Fibroblast of skin of abdomen (primary cell): ENCODE results near the gene UQCR11.

Experiments
- DNase-seq: peaks from one replicate; pipeline ENCODE4 v3.0.0-alpha.2; 2013

The UQCR11 gene

GRCh38 chr19:1634938-1635243 lies 29.6 kb upstream of the UQCR11 start:
- no peak for DNase-seq

GRCh38 chr19:1634242-1634937 lies 29.1 kb upstream of the UQCR11 start:
- no peak for DNase-seq

GRCh38 chr19:1633269-1633826 lies 28.1 kb upstream of the UQCR11 start:
- DNase-seq, result no peak

GRCh38 chr19:1632462-1633268 lies 27.4 kb upstream of the UQCR11 start:
- no peak for DNase-seq

- no peak for DNase-seq
These were observed 26.4 kb upstream of the UQCR11 start for GRCh38 chr19:1631557-1632100.

GRCh38 chr19:1630811-1631210 lies 25.5 kb upstream of the UQCR11 start:
- DNase-seq, result no peak

GRCh38 chr19:1630012-1630411 lies 24.8 kb upstream of the UQCR11 start:
- DNase-seq, result no peak

GRCh38 chr19:1629256-1629808 lies 24.1 kb upstream of the UQCR11 start:
- DNase-seq, result no peak

- no peak for DNase-seq
These were observed 21.9 kb upstream of the UQCR11 start for GRCh38 chr19:1627194-1627593.

- no peak for DNase-seq
These were observed 21.3 kb upstream of the UQCR11 start for GRCh38 chr19:1626417-1627010.

GRCh38 chr19:1624458-1624857 lies 19.2 kb upstream of the UQCR11 start:
- peak; percentile 35 for DNase-seq

- DNase-seq, result no peak
These were observed 17.3 kb upstream of the UQCR11 start for GRCh38 chr19:1622541-1622940.

GRCh38 chr19:1622007-1622406 lies 16.7 kb upstream of the UQCR11 start:
- no peak for DNase-seq

GRCh38 chr19:1621574-1621973 lies 16.3 kb upstream of the UQCR11 start:
- no peak for DNase-seq

GRCh38 chr19:1621021-1621420 lies 15.8 kb upstream of the UQCR11 start:
- DNase-seq, result no peak

- no peak for DNase-seq
These were observed 15.2 kb upstream of the UQCR11 start for GRCh38 chr19:1620502-1620901.

GRCh38 chr19:1619703-1620102 lies 14.4 kb upstream of the UQCR11 start:
- no peak for DNase-seq

GRCh38 chr19:1619094-1619439 lies 13.8 kb upstream of the UQCR11 start:
- no peak for DNase-seq

- no peak for DNase-seq
These were observed 13.2 kb upstream of the UQCR11 start for GRCh38 chr19:1618157-1619093.

GRCh38 chr19:1616875-1617274 lies 11.6 kb upstream of the UQCR11 start:
- DNase-seq, result no peak

GRCh38 chr19:1616396-1616795 lies 11.1 kb upstream of the UQCR11 start:
- DNase-seq, result no peak
